Neural progenitor cell (in vitro differentiated cells): ENCODE results near the gene TSBP1. TPM values are rescaled to one million over a fixed set of nuclear protein-coding genes. Genes with fewer than 3 reads are reported as not detected.

ENCODE experiments used
- DNase-seq: peaks from one replicate; pipeline ENCODE4 v3.0.0-alpha.2; 2016; ENCODE audit warnings: low spot score
- H2AFZ ChIP-seq: fragments of 200-600 bp; sonication (generic); replicated peaks from 2 replicates; pipeline ENCODE4 v1.6.1; 2016; ENCODE audit warnings: antibody characterized with exemption
- H3F3A ChIP-seq: fragments of 200-600 bp; sonication (generic); 2 replicates; pipeline ENCODE4 v1.6.1; 2016; ENCODE audit warnings: antibody characterized with exemption, low read depth
- H3K27ac ChIP-seq: fragments of 200-600 bp; sonication (generic); 2 replicates; pipeline ENCODE4 v1.5.1; 2016; ENCODE audit warnings: mild to moderate bottlenecking
- H3K27me3 ChIP-seq: fragments of 200-600 bp; sonication (generic); 2 replicates; pipeline ENCODE4 v1.6.1; 2016; ENCODE audit warnings: mild to moderate bottlenecking, moderate library complexity
- H3K36me3 ChIP-seq: fragments of 200-600 bp; sonication (generic); 2 replicates; pipeline ENCODE4 v1.5.1; 2016
- H3K4me1 ChIP-seq: fragments of 200-600 bp; sonication (generic); 2 replicates; pipeline ENCODE4 v1.6.1; 2016; ENCODE audit warnings: mixed run types
- H3K4me2 ChIP-seq: fragments of 200-600 bp; sonication (generic); 2 replicates; pipeline ENCODE4 v1.6.1; 2016
- H3K4me3 ChIP-seq: fragments of 200-600 bp; sonication (generic); 2 replicates; pipeline ENCODE4 v1.5.1; 2016
- H3K79me2 ChIP-seq: fragments of 200-600 bp; sonication (generic); 2 replicates; pipeline ENCODE4 v1.6.1; 2016; ENCODE audit warnings: low read depth
- H3K9ac ChIP-seq: fragments of 200-600 bp; sonication (generic); 2 replicates; pipeline ENCODE4 v1.6.1; 2016
- H3K9me3 ChIP-seq: fragments of 200-600 bp; sonication (generic); 2 replicates; pipeline ENCODE4 v1.5.1; 2016; ENCODE audit warnings: low read depth
- H4K20me1 ChIP-seq: fragments of 200-600 bp; sonication (generic); 2 replicates; pipeline ENCODE4 v1.6.1; 2016; ENCODE audit warnings: low read depth
- H3K27ac Mint-ChIP-seq: 3 replicates; pipeline ENCODE4 v1.8.0; 2021; ENCODE audit warnings: mixed read lengths
- H3K27me3 Mint-ChIP-seq: 2 replicates; pipeline ENCODE4 v1.8.0; 2022; ENCODE audit warnings: low read depth, mild to moderate bottlenecking, inconsistent platforms, moderate library complexity, mixed read lengths; ENCODE audit not compliant: insufficient read depth
- H3K36me3 Mint-ChIP-seq: 3 replicates; pipeline ENCODE4 v1.8.0; 2021; ENCODE audit warnings: mixed read lengths
- H3K4me1 Mint-ChIP-seq: 3 replicates; pipeline ENCODE4 v1.8.0; 2021; ENCODE audit warnings: mixed read lengths
- H3K4me3 Mint-ChIP-seq: 3 replicates; pipeline ENCODE4 v1.8.0; 2021; ENCODE audit warnings: mild to moderate bottlenecking, moderate library complexity, mixed read lengths
- H3K9me3 Mint-ChIP-seq: 3 replicates; pipeline ENCODE4 v1.8.0; 2020; ENCODE audit warnings: mixed read lengths
- EZH2 ChIP-seq: fragments of 200-600 bp; sonication (generic); IDR thresholded peaks from 2 replicates; pipeline ENCODE4 v1.6.1; 2017; ENCODE audit warnings: antibody characterized with exemption, mild to moderate bottlenecking, moderate library complexity
- EZH2phosphoT487 ChIP-seq: fragments of 200-600 bp; sonication (generic); IDR thresholded peaks from 2 replicates; pipeline ENCODE4 v1.6.1; 2017; ENCODE audit warnings: antibody characterized with exemption
- total RNA-seq: library from RNA; depleted of rRNA; stranded (reverse); fragments of >200 nt; gene quantifications from 2 replicates; pipeline ENCODE4 v1.2.3, GENCODE V29; 2015; ENCODE audit warnings: low replicate concordance
- TF ChIP-seq, protein P1 (sequence below): fragments of 200-600 bp; sonication (generic); IDR thresholded peaks from 2 replicates; pipeline ENCODE4 v1.5.1; 2017; ENCODE audit warnings: antibody characterized with exemption, mild to moderate bottlenecking

Gene TSBP1
- total RNA-seq, 1 donor from 2014 or later = not detected

DNA sequence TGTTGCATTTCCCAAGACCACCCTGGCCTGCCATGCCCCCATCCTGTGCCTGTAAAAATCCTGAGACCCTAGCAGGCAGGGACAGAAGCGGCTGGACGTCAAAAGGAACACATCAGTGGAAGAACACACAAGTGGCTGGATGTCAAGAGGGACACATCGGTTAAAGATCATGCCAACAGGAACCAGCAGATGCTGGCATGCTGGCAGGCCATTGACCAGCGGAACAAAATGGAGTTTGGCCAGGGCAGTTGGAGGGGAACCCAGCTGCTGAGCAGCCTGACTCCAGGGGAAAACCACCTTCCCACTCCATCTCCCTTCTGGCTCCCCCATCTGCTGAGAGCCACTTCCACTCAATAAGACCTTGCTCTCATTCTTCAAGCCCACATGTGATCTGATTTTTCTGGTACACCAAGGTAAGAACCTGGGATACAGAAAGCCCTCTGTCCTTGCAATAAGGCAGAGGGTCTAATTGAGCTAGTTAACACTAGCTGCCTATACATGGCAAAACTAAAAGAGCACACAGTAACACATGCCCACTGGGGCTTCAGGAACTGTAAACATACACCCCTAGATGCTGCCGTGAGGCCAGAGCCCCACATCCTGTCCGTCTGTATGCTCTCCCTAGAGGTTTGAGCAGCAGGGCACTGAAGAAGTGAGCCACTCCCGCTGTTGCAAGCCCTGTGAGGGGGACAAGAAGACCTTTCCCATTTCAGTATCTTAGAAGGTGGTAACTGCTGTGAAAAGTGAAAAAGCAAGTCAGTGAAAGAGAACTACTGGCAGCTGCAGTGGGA, 4.2 kb upstream of the TSBP1 start:
- no peak for DNase-seq
- no peak overlapping the region for H2AFZ ChIP-seq
- no peaks in the 10 kb centered on the region for H3K79me2 ChIP-seq
- H3K9ac ChIP-seq = no peak overlapping the region
- no peaks in the 10 kb centered on the region for H3K9me3 ChIP-seq
- TF ChIP-seq, protein P1, sequence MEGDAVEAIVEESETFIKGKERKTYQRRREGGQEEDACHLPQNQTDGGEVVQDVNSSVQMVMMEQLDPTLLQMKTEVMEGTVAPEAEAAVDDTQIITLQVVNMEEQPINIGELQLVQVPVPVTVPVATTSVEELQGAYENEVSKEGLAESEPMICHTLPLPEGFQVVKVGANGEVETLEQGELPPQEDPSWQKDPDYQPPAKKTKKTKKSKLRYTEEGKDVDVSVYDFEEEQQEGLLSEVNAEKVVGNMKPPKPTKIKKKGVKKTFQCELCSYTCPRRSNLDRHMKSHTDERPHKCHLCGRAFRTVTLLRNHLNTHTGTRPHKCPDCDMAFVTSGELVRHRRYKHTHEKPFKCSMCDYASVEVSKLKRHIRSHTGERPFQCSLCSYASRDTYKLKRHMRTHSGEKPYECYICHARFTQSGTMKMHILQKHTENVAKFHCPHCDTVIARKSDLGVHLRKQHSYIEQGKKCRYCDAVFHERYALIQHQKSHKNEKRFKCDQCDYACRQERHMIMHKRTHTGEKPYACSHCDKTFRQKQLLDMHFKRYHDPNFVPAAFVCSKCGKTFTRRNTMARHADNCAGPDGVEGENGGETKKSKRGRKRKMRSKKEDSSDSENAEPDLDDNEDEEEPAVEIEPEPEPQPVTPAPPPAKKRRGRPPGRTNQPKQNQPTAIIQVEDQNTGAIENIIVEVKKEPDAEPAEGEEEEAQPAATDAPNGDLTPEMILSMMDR = no peak
- no peak for TF ChIP-seq EZH2phosphoT487
- no peak for TF ChIP-seq EZH2
- no peaks in the 10 kb centered on the region for H4K20me1 ChIP-seq
- H3K4me1 ChIP-seq = no peaks in the 10 kb centered on the region
- H3K27ac ChIP-seq = no peak overlapping the region
- H3K4me3 ChIP-seq = no peak overlapping the region
- Mint-ChIP-seq H3K4me3 (no peak overlapping the region), H3K4me1 (no peaks in the 10 kb centered on the region), H3K36me3 (no peaks in the 10 kb centered on the region), H3K27me3 (peaks cover 3% of the 10 kb centered on the region), H3K9me3 (peaks cover 3% of the 10 kb centered on the region), H3K27ac (no peak overlapping the region)
- no peaks in the 10 kb centered on the region for H3K27me3 ChIP-seq
- no peaks in the 10 kb centered on the region for H3K36me3 ChIP-seq
- no peaks in the 10 kb centered on the region for H3F3A ChIP-seq
- H3K4me2 ChIP-seq = no peak overlapping the region

DNA sequence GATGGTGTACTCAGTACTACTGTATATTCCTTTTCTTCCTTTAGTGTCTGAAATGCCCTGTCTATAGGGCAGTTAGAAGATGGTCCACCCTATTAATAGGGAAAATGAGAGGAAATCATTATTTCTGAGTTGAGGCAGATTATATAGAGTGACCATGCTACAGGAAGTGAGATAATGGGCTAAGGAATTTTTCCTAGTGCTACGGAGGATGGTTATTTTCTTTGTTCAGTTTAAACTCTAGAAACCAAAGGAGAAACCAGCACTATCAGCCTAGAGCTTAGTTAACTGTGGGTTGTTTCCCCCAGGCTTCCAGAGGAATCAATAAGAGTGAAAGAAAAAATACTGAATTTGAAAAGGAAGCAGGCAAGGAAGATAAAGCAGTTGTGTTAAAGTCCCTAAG, 474 bp downstream of the TSBP1 start:
- peaks cover 3% of the 10 kb centered on the region for H3K9me3 Mint-ChIP-seq
- H3K4me2 ChIP-seq = no peak overlapping the region
- no peaks in the 10 kb centered on the region for H3K4me1 ChIP-seq
- no peak overlapping the region for H2AFZ ChIP-seq
- no peaks in the 10 kb centered on the region for H3K79me2 ChIP-seq
- no peak overlapping the region for H3K27ac Mint-ChIP-seq
- H3K27ac ChIP-seq = no peak overlapping the region
- no peaks in the 10 kb centered on the region for H3K4me1 Mint-ChIP-seq
- H3K4me3 Mint-ChIP-seq = no peak overlapping the region
- H4K20me1 ChIP-seq = no peaks in the 10 kb centered on the region
- DNase-seq = no peak
- H3K9ac ChIP-seq = no peak overlapping the region
- H3K27me3 ChIP-seq = no peaks in the 10 kb centered on the region
- no peaks in the 10 kb centered on the region for H3K36me3 Mint-ChIP-seq
- no peaks in the 10 kb centered on the region for H3K36me3 ChIP-seq
- no peaks in the 10 kb centered on the region for H3F3A ChIP-seq
- no peaks in the 10 kb centered on the region for H3K9me3 ChIP-seq
- no peak overlapping the region for H3K4me3 ChIP-seq
- H3K27me3 Mint-ChIP-seq = peaks cover 5% of the 10 kb centered on the region
- TF ChIP-seq EZH2phosphoT487 (no peak), EZH2 (no peak)
- TF ChIP-seq, protein P1 = no peak

DNA sequence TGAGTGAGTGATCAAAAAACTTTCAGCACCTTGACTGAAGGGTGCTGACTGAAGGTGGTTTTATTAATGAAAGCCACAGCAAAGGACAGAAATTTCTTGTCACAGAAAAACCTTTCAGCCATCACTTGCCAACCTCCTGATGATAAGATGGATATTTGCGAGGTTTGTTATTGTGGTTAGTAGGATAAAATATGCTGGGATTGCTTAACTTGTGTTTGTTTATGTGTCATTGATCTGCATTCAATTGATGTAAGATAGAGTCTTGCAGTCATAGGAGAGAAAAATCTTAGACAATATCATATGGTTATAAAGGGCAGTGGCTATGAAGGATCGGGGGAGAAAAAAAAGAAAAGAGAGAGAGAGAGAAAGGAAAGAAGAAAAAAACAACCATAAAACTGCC, 1.2 kb downstream of the TSBP1 start:
- Mint-ChIP-seq H3K4me3 (no peak overlapping the region), H3K9me3 (peaks cover 3% of the 10 kb centered on the region), H3K27ac (no peak overlapping the region), H3K36me3 (no peaks in the 10 kb centered on the region), H3K27me3 (peaks cover 5% of the 10 kb centered on the region), H3K4me1 (peaks cover 3% of the 10 kb centered on the region)
- Histone ChIP-seq H3K9me3 (no peaks in the 10 kb centered on the region), H3K4me3 (no peak overlapping the region), H2AFZ (no peak overlapping the region), H3K9ac (no peak overlapping the region), H3K4me1 (no peaks in the 10 kb centered on the region), H3F3A (no peaks in the 10 kb centered on the region), H3K27ac (no peak overlapping the region), H3K27me3 (no peaks in the 10 kb centered on the region), H3K4me2 (no peak overlapping the region), H3K36me3 (no peaks in the 10 kb centered on the region), H3K79me2 (no peaks in the 10 kb centered on the region), H4K20me1 (no peaks in the 10 kb centered on the region)
- no peak for DNase-seq
- TF ChIP-seq, protein P1 = no peak
- no peak for TF ChIP-seq EZH2
- TF ChIP-seq EZH2phosphoT487 = no peak
